DOHH2 (cell line): ENCODE data around the gene GMDS.
A peak's percentile ranks its signal among the peaks of the same experiment; 100 is the strongest.

Experiments used
- H3F3A ChIP-seq: fragments of 200-600 bp; sonication (generic), shearing (Covaris generic); 2 replicates; pipeline ENCODE4 v1.6.0; 2016; ENCODE audit warnings: antibody characterized with exemption, mild to moderate bottlenecking; ENCODE audit not compliant: control insufficient read depth, insufficient read depth
- H3K27ac ChIP-seq: fragments of 200-600 bp; sonication (generic); 2 replicates; pipeline ENCODE4 v1.5.1; 2014; ENCODE audit warnings: low read depth, mild to moderate bottlenecking, low read length, moderate library complexity
- H3K27me3 ChIP-seq: fragments of 200-600 bp; sonication (generic); 2 replicates; pipeline ENCODE4 v1.6.1; 2014; ENCODE audit warnings: mild to moderate bottlenecking, low read length, mixed read lengths; ENCODE audit not compliant: control insufficient read depth
- H3K36me3 ChIP-seq: fragments of 200-600 bp; sonication (generic); 2 replicates; pipeline ENCODE4 v1.6.1; 2014; ENCODE audit warnings: mild to moderate bottlenecking, low read length, moderate library complexity, mixed read lengths; ENCODE audit not compliant: control insufficient read depth
- H3K4me1 ChIP-seq: fragments of 200-600 bp; sonication (generic); 2 replicates; pipeline ENCODE4 v1.6.1; 2014; ENCODE audit warnings: mild to moderate bottlenecking, low read length, mixed read lengths; ENCODE audit not compliant: control insufficient read depth
- H3K4me2 ChIP-seq: fragments of 200-600 bp; sonication (generic); 2 replicates; pipeline ENCODE4 v1.6.0; 2014; ENCODE audit warnings: mild to moderate bottlenecking, low read length, moderate library complexity
- H3K4me3 ChIP-seq: fragments of 200-600 bp; sonication (generic); 2 replicates; pipeline ENCODE4 v1.5.1; 2014; ENCODE audit warnings: mild to moderate bottlenecking, low read length, mixed read lengths
- H3K79me2 ChIP-seq: fragments of 200-600 bp; sonication (generic); 2 replicates; pipeline ENCODE4 v1.6.1; 2014; ENCODE audit warnings: mild to moderate bottlenecking, low read length, mixed read lengths; ENCODE audit not compliant: control insufficient read depth
- H3K9me2 ChIP-seq: fragments of 200-600 bp; sonication (generic); replicated peaks from 2 replicates; pipeline ENCODE4 v1.6.1; 2014; ENCODE audit warnings: mild to moderate bottlenecking, low read length, mixed read lengths; ENCODE audit not compliant: control insufficient read depth
- H3K9me3 ChIP-seq: fragments of 200-600 bp; sonication (generic); 2 replicates; pipeline ENCODE4 v1.6.1; 2014; ENCODE audit warnings: antibody characterized with exemption, low read length, mixed read lengths; ENCODE audit not compliant: control insufficient read depth, insufficient read depth
- H4K20me1 ChIP-seq: fragments of 200-600 bp; sonication (generic); 2 replicates; pipeline ENCODE4 v1.6.0; 2014; ENCODE audit warnings: low read depth, mild to moderate bottlenecking, antibody characterized with exemption, low read length, moderate library complexity; ENCODE audit not compliant: control insufficient read depth, insufficient read depth
- CTCF ChIP-seq: fragments of 200-600 bp; sonication (generic); IDR thresholded peaks from one replicate; pipeline ENCODE4 v1.5.1; 2014; ENCODE audit warnings: antibody characterized with exemption, mild to moderate bottlenecking, low read depth, low read length; ENCODE audit not compliant: poor library complexity, severe bottlenecking
- EZH2phosphoT487 ChIP-seq: fragments of 200-600 bp; sonication (generic); IDR thresholded peaks from 2 replicates; pipeline ENCODE4 v1.6.1; 2017; ENCODE audit warnings: borderline replicate concordance, mild to moderate bottlenecking, antibody characterized with exemption, low read length, moderate library complexity, mixed read lengths

GMDS gene

GRCh38 chr6:2042956-2043648, 202.3 kb downstream of the GMDS start:
- no peaks in the 10 kb centered on the region for H3K36me3 ChIP-seq
- H3K27me3 ChIP-seq = no peaks in the 10 kb centered on the region
- no peak overlapping the region for H3K27ac ChIP-seq
- no peaks in the 10 kb centered on the region for H3K79me2 ChIP-seq
- no peaks in the 10 kb centered on the region for H3F3A ChIP-seq
- H4K20me1 ChIP-seq = no peaks in the 10 kb centered on the region
- no peaks in the 10 kb centered on the region for H3K9me2 ChIP-seq
- H3K4me2 ChIP-seq = no peak overlapping the region
- H3K4me3 ChIP-seq = no peak overlapping the region
- TF ChIP-seq CTCF (no peak), EZH2phosphoT487 (no peak)
- no peaks in the 10 kb centered on the region for H3K4me1 ChIP-seq
- no peaks in the 10 kb centered on the region; the same call in 1 of the 2 replicates for H3K9me3 ChIP-seq

GRCh38 chr6:2038092-2038491, 207.3 kb downstream of the GMDS start:
- H3K27me3 ChIP-seq = peaks cover 1% of the 10 kb centered on the region; the same call in 1 of the 2 replicates
- H3K9me2 ChIP-seq = no peaks in the 10 kb centered on the region
- no peak for TF ChIP-seq EZH2phosphoT487
- no peak for TF ChIP-seq CTCF
- H3K27ac ChIP-seq = no peak overlapping the region
- H3K79me2 ChIP-seq = no peaks in the 10 kb centered on the region
- H3K9me3 ChIP-seq = no peaks in the 10 kb centered on the region
- H3K4me2 ChIP-seq = no peak overlapping the region
- H3K4me1 ChIP-seq = no peaks in the 10 kb centered on the region
- 0 out of 2 replicates have a peak, but pooled peaks cover 4% of the 10 kb centered on the region for H4K20me1 ChIP-seq
- H3K4me3 ChIP-seq = no peak overlapping the region
- H3F3A ChIP-seq = no peaks in the 10 kb centered on the region
- no peaks in the 10 kb centered on the region for H3K36me3 ChIP-seq

- H4K20me1 ChIP-seq = 0 out of 2 replicates have a peak, but pooled peaks cover 4% of the 10 kb centered on the region
- no peak overlapping the region for H3K27ac ChIP-seq
These were observed 208.0 kb downstream of the GMDS start for GRCh38 chr6:2037237-2037926.

More at GRCh38 chr6:2037237-2037926, 208.0 kb downstream of the GMDS start:
- Histone ChIP-seq H3K9me2 (no peaks in the 10 kb centered on the region), H3K27me3 (peaks cover 2% of the 10 kb centered on the region; the same call in 1 of the 2 replicates), H3K4me1 (no peaks in the 10 kb centered on the region), H3K9me3 (no peaks in the 10 kb centered on the region), H3K36me3 (no peaks in the 10 kb centered on the region), H3K4me3 (no peak overlapping the region), H3K4me2 (no peak overlapping the region), H3F3A (no peaks in the 10 kb centered on the region), H3K79me2 (no peaks in the 10 kb centered on the region)
- peak; percentile 23 for TF ChIP-seq CTCF
- TF ChIP-seq EZH2phosphoT487 = no peak
